SK-N-MC (cell line): ENCODE results near the gene NOC4L.

Experiments used
- DNase-seq: peaks from one replicate; pipeline ENCODE4 v3.0.0-alpha.2; 2011; ENCODE audit warnings: low read depth, low spot score
- H3K27ac ChIP-seq: fragments of 200-600 bp; sonication (generic); 2 replicates; pipeline ENCODE4 v1.5.1; 2016; ENCODE audit warnings: mixed run types
- H3K36me3 ChIP-seq: fragments of 200-600 bp; sonication (generic); 2 replicates; pipeline ENCODE4 v1.6.1; 2017; ENCODE audit warnings: antibody characterized with exemption, low read length, mixed read lengths; ENCODE audit not compliant: insufficient read depth
- H3K4me3 ChIP-seq: fragments of 200-600 bp; sonication (generic); 2 replicates; pipeline ENCODE4 v1.5.1; 2016
- H3K9ac ChIP-seq: fragments of 200-600 bp; sonication (generic); 2 replicates; pipeline ENCODE4 v1.8.0; 2017; ENCODE audit warnings: mixed run types, mixed read lengths; ENCODE audit not compliant: insufficient read length
- H3K9me3 ChIP-seq: fragments of 200-600 bp; sonication (generic); 2 replicates; pipeline ENCODE4 v1.6.1; 2017; ENCODE audit warnings: low read depth, mild to moderate bottlenecking, antibody characterized with exemption, low read length, moderate library complexity, mixed read lengths
- EZH2 ChIP-seq: fragments of 200-600 bp; sonication (generic); IDR thresholded peaks from one replicate; pipeline ENCODE4 v1.6.1; 2017; ENCODE audit warnings: antibody characterized with exemption
- FOXP2 ChIP-seq: optimal IDR thresholded peaks from 2 replicates; pipeline ENCODE3; 2011; ENCODE audit warnings: mild to moderate bottlenecking, moderate library complexity; ENCODE audit not compliant: insufficient read depth; ENCODE audit errors: extremely low read length, control extremely low read depth
- POLR2AphosphoS5 ChIP-seq: IDR thresholded peaks from 2 replicates; pipeline ENCODE4 v1.6.1; 2012; ENCODE audit warnings: mild to moderate bottlenecking, low read depth, low read length, borderline replicate concordance

Gene NOC4L

GRCh38 chr12:132176385-132176919, 32.2 kb downstream of the NOC4L start:
- H3K9ac ChIP-seq, result no peak overlapping the region
- no peak overlapping the region for H3K4me3 ChIP-seq
- no peak for DNase-seq
- TF ChIP-seq POLR2AphosphoS5 (no peak), EZH2 (no peak), FOXP2 (no peak)
- H3K9me3 ChIP-seq, result no peaks in the 10 kb centered on the region
- H3K36me3 ChIP-seq, result no peaks in the 10 kb centered on the region
- no peak overlapping the region for H3K27ac ChIP-seq

- Histone ChIP-seq H3K9ac (no peak overlapping the region), H3K9me3 (no peaks in the 10 kb centered on the region), H3K27ac (no peak overlapping the region), H3K4me3 (no peak overlapping the region), H3K36me3 (no peaks in the 10 kb centered on the region)
- no peak for DNase-seq
- TF ChIP-seq FOXP2 (no peak), POLR2AphosphoS5 (no peak), EZH2 (no peak)
Observed at GRCh38 chr12:132176920-132177551, 32.8 kb downstream of the NOC4L start.

- Histone ChIP-seq H3K9ac (no peak overlapping the region), H3K27ac (no peak overlapping the region; the same call in 1 of the 2 replicates), H3K36me3 (no peaks in the 10 kb centered on the region), H3K4me3 (no peak overlapping the region), H3K9me3 (no peaks in the 10 kb centered on the region)
- TF ChIP-seq EZH2 (no peak), FOXP2 (no peak), POLR2AphosphoS5 (no peak)
- DNase-seq, result no peak
Observed at GRCh38 chr12:132178316-132178715, 34.1 kb downstream of the NOC4L start.

- Histone ChIP-seq H3K27ac (no peak overlapping the region; the same call in 1 of the 2 replicates), H3K36me3 (no peaks in the 10 kb centered on the region), H3K9me3 (no peaks in the 10 kb centered on the region), H3K9ac (no peak overlapping the region), H3K4me3 (no peak overlapping the region)
- no peak for DNase-seq
- no peak for TF ChIP-seq FOXP2
- no peak for TF ChIP-seq EZH2
- no peak for TF ChIP-seq POLR2AphosphoS5
Observed at GRCh38 chr12:132178801-132179401, 34.6 kb downstream of the NOC4L start.

GRCh38 chr12:132179431-132180362, 35.4 kb downstream of the NOC4L start:
- TF ChIP-seq FOXP2 (no peak), POLR2AphosphoS5 (no peak)

GRCh38 chr12:132180648-132181546, 36.6 kb downstream of the NOC4L start:
- TF ChIP-seq EZH2 (no peak), FOXP2 (no peak), POLR2AphosphoS5 (no peak)
- no peak for DNase-seq
- Histone ChIP-seq H3K4me3 (no peak overlapping the region), H3K27ac (no peak overlapping the region), H3K9ac (no peak overlapping the region), H3K9me3 (no peaks in the 10 kb centered on the region), H3K36me3 (no peaks in the 10 kb centered on the region)

More at GRCh38 chr12:132179431-132180362, 35.4 kb downstream of the NOC4L start:
- Histone ChIP-seq H3K4me3 (no peak overlapping the region), H3K9me3 (no peaks in the 10 kb centered on the region), H3K36me3 (no peaks in the 10 kb centered on the region), H3K27ac (no peak overlapping the region), H3K9ac (no peak overlapping the region)
- DNase-seq, result no peak

GRCh38 chr12:132181570-132182200, 37.4 kb downstream of the NOC4L start:
- Histone ChIP-seq H3K9me3 (no peaks in the 10 kb centered on the region), H3K36me3 (no peaks in the 10 kb centered on the region; the same call in 1 of the 2 replicates), H3K4me3 (no peak overlapping the region), H3K9ac (no peak overlapping the region), H3K27ac (no peak overlapping the region)
- DNase-seq, result no peak
- no peak for TF ChIP-seq POLR2AphosphoS5
- no peak for TF ChIP-seq FOXP2
- no peak for TF ChIP-seq EZH2
